Glutamatergic neuron (in vitro differentiated cells): Measurements from ENCODE around the gene CDH19. TPM values are rescaled to one million over a fixed set of nuclear protein-coding genes. Genes with fewer than 3 reads are reported as not detected.

ENCODE experiments used
- DNase-seq: peaks from one replicate; pipeline ENCODE4 v3.0.0; 2022
- H3K27ac Mint-ChIP-seq: one replicate; pipeline ENCODE4 v1.8.0; 2020; ENCODE audit warnings: mild to moderate bottlenecking, mixed read lengths, inconsistent platforms; ENCODE audit not compliant: unreplicated experiment
- H3K27me3 Mint-ChIP-seq: one replicate; pipeline ENCODE4 v1.8.0; 2020; ENCODE audit warnings: mild to moderate bottlenecking, moderate library complexity, mixed read lengths, inconsistent platforms; ENCODE audit not compliant: unreplicated experiment
- H3K36me3 Mint-ChIP-seq: one replicate; pipeline ENCODE4 v1.8.0; 2020; ENCODE audit warnings: mild to moderate bottlenecking, mixed read lengths, inconsistent platforms; ENCODE audit not compliant: unreplicated experiment
- H3K4me1 Mint-ChIP-seq: one replicate; pipeline ENCODE4 v1.8.0; 2020; ENCODE audit warnings: mild to moderate bottlenecking, low read depth, mixed read lengths, inconsistent platforms; ENCODE audit not compliant: unreplicated experiment
- H3K4me3 Mint-ChIP-seq: one replicate; pipeline ENCODE4 v1.8.0; 2020; ENCODE audit warnings: mild to moderate bottlenecking, mixed read lengths, inconsistent platforms; ENCODE audit not compliant: unreplicated experiment
- H3K9me3 Mint-ChIP-seq: one replicate; pipeline ENCODE4 v1.8.0; 2020; ENCODE audit warnings: mild to moderate bottlenecking, moderate library complexity, mixed read lengths, inconsistent platforms; ENCODE audit not compliant: unreplicated experiment
- total RNA-seq: library from RNA; stranded (reverse); fragmentation: NEBNext Ultra II Directional; extraction: Animal tissue kit (Norgen Biotek cat#: 25700); gene quantifications from one replicate; pipeline ENCODE4 v1.2.1, GENCODE V29; 2021; ENCODE audit not compliant: unreplicated experiment
- TF ChIP-seq, protein P1 (sequence below): fragments of 200-600 bp; sonication (generic); IDR thresholded peaks from one replicate; pipeline ENCODE4 v1.5.0; 2021; ENCODE audit not compliant: partially characterized antibody, unreplicated experiment

Gene CDH19
- total RNA-seq, 1 donor from 2014 or later: not detected

GRCh38 chr18:66457245-66457644 lies 146.6 kb downstream of the CDH19 start:
- H3K27me3 Mint-ChIP-seq: peaks cover 2% of the 10 kb centered on the region
- DNase-seq: no peak
- H3K4me3 Mint-ChIP-seq: no peak overlapping the region
- H3K9me3 Mint-ChIP-seq: peaks cover 2% of the 10 kb centered on the region
- no peak overlapping the region for H3K27ac Mint-ChIP-seq
- H3K36me3 Mint-ChIP-seq: no peaks in the 10 kb centered on the region
- TF ChIP-seq, protein P1, sequence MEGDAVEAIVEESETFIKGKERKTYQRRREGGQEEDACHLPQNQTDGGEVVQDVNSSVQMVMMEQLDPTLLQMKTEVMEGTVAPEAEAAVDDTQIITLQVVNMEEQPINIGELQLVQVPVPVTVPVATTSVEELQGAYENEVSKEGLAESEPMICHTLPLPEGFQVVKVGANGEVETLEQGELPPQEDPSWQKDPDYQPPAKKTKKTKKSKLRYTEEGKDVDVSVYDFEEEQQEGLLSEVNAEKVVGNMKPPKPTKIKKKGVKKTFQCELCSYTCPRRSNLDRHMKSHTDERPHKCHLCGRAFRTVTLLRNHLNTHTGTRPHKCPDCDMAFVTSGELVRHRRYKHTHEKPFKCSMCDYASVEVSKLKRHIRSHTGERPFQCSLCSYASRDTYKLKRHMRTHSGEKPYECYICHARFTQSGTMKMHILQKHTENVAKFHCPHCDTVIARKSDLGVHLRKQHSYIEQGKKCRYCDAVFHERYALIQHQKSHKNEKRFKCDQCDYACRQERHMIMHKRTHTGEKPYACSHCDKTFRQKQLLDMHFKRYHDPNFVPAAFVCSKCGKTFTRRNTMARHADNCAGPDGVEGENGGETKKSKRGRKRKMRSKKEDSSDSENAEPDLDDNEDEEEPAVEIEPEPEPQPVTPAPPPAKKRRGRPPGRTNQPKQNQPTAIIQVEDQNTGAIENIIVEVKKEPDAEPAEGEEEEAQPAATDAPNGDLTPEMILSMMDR: no peak
- H3K4me1 Mint-ChIP-seq: peaks cover 12% of the 10 kb centered on the region
